HepG2 (cell line): Measurements from ENCODE around the gene LIMS2. TPM values are rescaled to one million over a fixed set of nuclear protein-coding genes. Genes with fewer than 3 reads are reported as not detected.

Experiments used
- AHDC1 ChIP-seq: sonication (generic); formaldehyde crosslinking; IDR thresholded peaks from 2 replicates; pipeline ENCODE4 v1.5.1; 2020; ENCODE audit warnings: mild to moderate bottlenecking, missing genetic modification reagents, borderline replicate concordance
- CCDC6 ChIP-seq: sonication (generic); formaldehyde crosslinking; IDR thresholded peaks from 2 replicates; pipeline ENCODE4 v1.8.1; 2022; ENCODE audit warnings: mild to moderate bottlenecking, missing genetic modification reagents, moderate library complexity
- ETV6 ChIP-seq: sonication (generic); formaldehyde crosslinking; conservative IDR thresholded peaks from 2 replicates; pipeline ENCODE4 v1.4.0; 2020; ENCODE audit warnings: missing genetic modification reagents
- FOXC1 ChIP-seq: sonication (generic); formaldehyde crosslinking; IDR thresholded peaks from 2 replicates; pipeline ENCODE4 v1.8.0; 2022; ENCODE audit warnings: mild to moderate bottlenecking, missing genetic modification reagents, borderline replicate concordance
- FOXP4 ChIP-seq: sonication (generic); formaldehyde crosslinking; IDR thresholded peaks from 2 replicates; pipeline ENCODE4 v1.4.0; 2020; ENCODE audit warnings: missing genetic modification reagents
- GATA4 ChIP-seq: sonication (generic); IDR thresholded peaks from 2 replicates; pipeline ENCODE4 v1.6.1; 2016; ENCODE audit warnings: antibody characterized with exemption, low read depth, borderline replicate concordance
- GLI4 ChIP-seq: sonication (generic); formaldehyde crosslinking; IDR thresholded peaks from 2 replicates; pipeline ENCODE4 v1.5.1; 2020; ENCODE audit warnings: missing genetic modification reagents, mild to moderate bottlenecking, moderate library complexity, borderline replicate concordance
- SOX13 ChIP-seq, 3 experiments: fragments of 450-650 bp in 1 of 3; sonication (generic) in 1 of 3; formaldehyde crosslinking in 1 of 3; IDR thresholded peaks in 2 of 3; conservative IDR thresholded peaks in 1 of 3; 2 replicates each; pipeline versions ENCODE4 v1.5.0 to v1.6.1; 2016 to 2020; ENCODE audit warnings: antibody characterized with exemption in 1 of 3, mild to moderate bottlenecking in 1 of 3, missing compliant biosample characterization in 1 of 3, missing genetic modification reagents in 1 of 3, moderate library complexity in 1 of 3
- THAP7 ChIP-seq: sonication (generic); formaldehyde crosslinking; IDR thresholded peaks from 2 replicates; pipeline ENCODE4 v1.8.1; 2023; ENCODE audit warnings: mild to moderate bottlenecking, missing genetic modification reagents
- ZBTB34 ChIP-seq: sonication (generic); formaldehyde crosslinking; IDR thresholded peaks from 2 replicates; pipeline ENCODE4 v1.8.0; 2022; ENCODE audit warnings: mild to moderate bottlenecking, missing genetic modification reagents
- ZNF256 ChIP-seq: sonication (generic); formaldehyde crosslinking; conservative IDR thresholded peaks from 2 replicates; pipeline ENCODE4 v1.4.0; 2020; ENCODE audit warnings: missing genetic modification reagents
- ZNF260 ChIP-seq: sonication (generic); formaldehyde crosslinking; IDR thresholded peaks from 2 replicates; pipeline ENCODE4 v1.4.0; 2020; ENCODE audit warnings: missing genetic modification reagents, low read depth, mild to moderate bottlenecking, borderline replicate concordance
- ZNF275 ChIP-seq: sonication (generic); formaldehyde crosslinking; IDR thresholded peaks from 2 replicates; pipeline ENCODE4 v1.8.0; 2022; ENCODE audit warnings: missing genetic modification reagents, mild to moderate bottlenecking, inconsistent platforms, borderline replicate concordance
- ZNF292 ChIP-seq: sonication (generic); formaldehyde crosslinking; IDR thresholded peaks from 2 replicates; pipeline ENCODE4 v1.8.1; 2022; ENCODE audit warnings: mild to moderate bottlenecking, low read depth, missing genetic modification reagents, borderline replicate concordance
- ZNF547 ChIP-seq: sonication (generic); formaldehyde crosslinking; IDR thresholded peaks from 2 replicates; pipeline ENCODE4 v1.5.1; 2020; ENCODE audit warnings: mild to moderate bottlenecking, missing genetic modification reagents
- ZNF761 ChIP-seq: sonication (generic); formaldehyde crosslinking; conservative IDR thresholded peaks from 2 replicates; pipeline ENCODE4 v1.4.0; 2020; ENCODE audit warnings: mild to moderate bottlenecking, missing genetic modification reagents
- ZSCAN25 ChIP-seq: sonication (generic); formaldehyde crosslinking; IDR thresholded peaks from 2 replicates; pipeline ENCODE4 v1.8.0; 2022; ENCODE audit warnings: mild to moderate bottlenecking, missing genetic modification reagents
- polyA plus RNA-seq, 8 experiments: library from polyadenylated mRNA; depleted of rRNA in 3 of 8; stranded (reverse) in 7 of 8; unstranded in 1 of 8; fragments of >200 nt; fragmentation: Illumina TruSeq in 4 of 8; extraction: Trizol in 4 of 8; gene quantifications; 2 replicates each; pipeline versions ENCODE4 v1.2.1 to v1.2.3, GENCODE V29; 2011 to 2016; ENCODE audit warnings: low read depth in 4 of 8, missing spikeins in 1 of 8, mixed read lengths in 1 of 8; ENCODE audit not compliant: insufficient read depth in 1 of 8
- total RNA-seq, 5 experiments: library from RNA; depleted of rRNA; stranded (reverse); fragments of >200 nt; fragmentation: Illumina TruSeq; extraction: Trizol; gene quantifications; 2 replicates each; pipeline ENCODE4 v1.2.3, GENCODE V29; 2016; ENCODE audit warnings: low read depth in 1 of 5

Gene LIMS2
- total and polyA plus RNA-seq, 2 of the 13 experiments (the other 11 are each of a cell fraction or from before 2014, with no cell fraction given) = 1.0 to 1.9 TPM

GRCh38 chr2:127591221-127591923 lies 84.0 kb downstream of the LIMS2 start (continued):
- TF ChIP-seq AHDC1 (CRISPR knock-in tag) (no peak), FOXP4 (CRISPR knock-in tag) (no peak), ZNF260 (no peak), ZNF292 (CRISPR knock-in tag) (no peak), ZNF547 (CRISPR knock-in tag) (no peak), ZBTB34 (CRISPR knock-in tag) (no peak), CCDC6 (CRISPR knock-in tag) (no peak; the same call in 1 of the 2 replicates), SOX13 (IDR thresholded peaks at IDR 0.05) (no peak), SOX13 (CRISPR knock-in tag; conservative IDR thresholded peaks at IDR 0.05 in 1 of 2, IDR thresholded peaks at IDR 0.05 in 1 of 2) (peak in 1 of 2 experiments; percentile 38; a peak in 1 of 4 replicates), ZNF761 (CRISPR knock-in tag) (no peak), GATA4 (no peak), ETV6 (CRISPR knock-in tag) (0 out of 2 replicates have a peak, but pooled peaks have one; percentile 54), FOXC1 (CRISPR knock-in tag) (no peak), GLI4 (no peak), THAP7 (CRISPR knock-in tag) (no peak), ZNF275 (CRISPR knock-in tag) (no peak), ZSCAN25 (CRISPR knock-in tag) (no peak), ZNF256 (no peak)
